HepG2 (cell line): ENCODE results near the gene NCKAP1. TPM values are rescaled to one million over a fixed set of nuclear protein-coding genes. Genes with fewer than 3 reads are reported as not detected.

Experiments
- ATAC-seq: fragments of 200-7000 bp; cut with Tn5 transposase; 3 replicates; pipeline ENCODE4 v1.9.1; 2020; ENCODE audit warnings: mild to moderate bottlenecking, moderate library complexity
- BruUV-seq: library from RNA; stranded (reverse); fragments of 400-500 nt; replicated peaks from 2 replicates; lab custom pipeline; 2021; lab: Mats Ljungman, UMichigan
- CTCF ChIA-PET: fragments of 300-600 bp; formaldehyde crosslinking; extraction: SDS; loops from one replicate; lab custom pipeline; 2021; ENCODE audit warnings: low total read pairs, inconsistent platforms, low intra/inter-chr PET ratio; lab: Yijun Ruan, JAX
- POLR2A ChIA-PET: fragments of 350-600 bp; sonication (Branson Sonifier 250); formaldehyde crosslinking; loops from one replicate; lab custom pipeline; 2020; ENCODE audit warnings: antibody characterized with exemption, inconsistent platforms; lab: Yijun Ruan, JAX
- DNase-seq: peaks from one replicate; pipeline ENCODE4 v3.0.0-alpha.2; 2015; ENCODE audit warnings: low spot score
- FAIRE-seq: peaks from 3 replicates; lab custom pipeline; 2011; peaks lifted over from hg19 to GRCh38; lab: Jason Lieb, UNC
- H2AFZ ChIP-seq: one replicate; pipeline ENCODE4 v1.6.1; 2011; ENCODE audit warnings: low read length, inconsistent platforms
- H3K27ac ChIP-seq: fragments of 300-600 bp; 3 replicates; pipeline ENCODE4 v1.8.0; 2011; ENCODE audit warnings: mixed run types, mild to moderate bottlenecking, mixed read lengths, low read length, inconsistent platforms; ENCODE audit not compliant: insufficient read depth; ENCODE audit errors: extremely low read length
- H3K27me3 ChIP-seq, 2 experiments: fragments of 200-600 bp in 1 of 2; 2 replicates in 1 of 2; 3 replicates in 1 of 2; pipeline versions ENCODE4 v1.6.0 to v1.8.0; 2011; ENCODE audit warnings: low read length in 2 of 2, mild to moderate bottlenecking in 2 of 2, moderate library complexity in 2 of 2, inconsistent platforms in 1 of 2; ENCODE audit not compliant: insufficient read depth in 2 of 2, control insufficient read depth in 1 of 2
- H3K36me3 ChIP-seq, 2 experiments: fragments of 200-600 bp in 1 of 2; replicated peaks in 1 of 2; 2 replicates in 1 of 2; 3 replicates in 1 of 2; pipeline versions ENCODE4 v1.5.1 to v1.8.0; 2011; ENCODE audit warnings: low read length in 2 of 2, inconsistent platforms in 1 of 2; ENCODE audit not compliant: insufficient read depth in 2 of 2, control insufficient read depth in 1 of 2
- H3K4me1 ChIP-seq: 2 replicates; pipeline ENCODE4 v1.5.1; 2012; ENCODE audit warnings: low read length, inconsistent platforms; ENCODE audit not compliant: insufficient read depth
- H3K4me2 ChIP-seq: 2 replicates; pipeline ENCODE4 v1.6.0; 2011; ENCODE audit warnings: low read depth, low read length, inconsistent platforms
- H3K4me3 ChIP-seq, 3 experiments: fragments of 200-600 bp in 1 of 3; sonication (generic), shearing (Covaris generic) in 1 of 3; replicated peaks in 1 of 3; 2 replicates each; pipeline ENCODE4 v1.5.1; 2011 to 2016; ENCODE audit warnings: low read length in 3 of 3, inconsistent platforms in 2 of 3, low read depth in 2 of 3, mild to moderate bottlenecking in 2 of 3, control low read depth in 1 of 3, mixed read lengths in 1 of 3; ENCODE audit not compliant: insufficient read depth in 1 of 3
- H3K79me2 ChIP-seq: one replicate; pipeline ENCODE4 v1.6.1; 2011; ENCODE audit warnings: low read length, inconsistent platforms; ENCODE audit not compliant: insufficient read depth
- H3K9ac ChIP-seq: 2 replicates; pipeline ENCODE4 v1.6.0; 2011; ENCODE audit warnings: mild to moderate bottlenecking, low read depth, low read length, inconsistent platforms; ENCODE audit not compliant: insufficient read depth
- H3K9me3 ChIP-seq: 2 replicates; pipeline ENCODE4 v1.5.1; 2012; ENCODE audit warnings: mild to moderate bottlenecking, low read length
- H4K20me1 ChIP-seq: 2 replicates; pipeline ENCODE4 v1.6.0; 2011; ENCODE audit warnings: inconsistent platforms, mild to moderate bottlenecking, low read length, moderate library complexity; ENCODE audit not compliant: insufficient read depth
- CENPX ChIP-seq: sonication (generic); formaldehyde crosslinking; IDR thresholded peaks from 2 replicates; pipeline ENCODE4 v1.9.0; 2021; ENCODE audit warnings: mild to moderate bottlenecking, missing genetic modification reagents, moderate library complexity
- DDIT3 ChIP-seq: sonication (generic); formaldehyde crosslinking; IDR thresholded peaks from 2 replicates; pipeline ENCODE4 v1.4.0; 2020; ENCODE audit warnings: mild to moderate bottlenecking, missing genetic modification reagents
- DNMT1 ChIP-seq: sonication (generic); formaldehyde crosslinking; IDR thresholded peaks from 2 replicates; pipeline ENCODE4 v1.5.1; 2020; ENCODE audit warnings: mild to moderate bottlenecking, missing genetic modification reagents
- DZIP1 ChIP-seq: sonication (generic); formaldehyde crosslinking; IDR thresholded peaks from 2 replicates; pipeline ENCODE4 v1.5.0; 2020; ENCODE audit warnings: mild to moderate bottlenecking, missing genetic modification reagents
- FOSL1 ChIP-seq: sonication (generic); formaldehyde crosslinking; IDR thresholded peaks from 2 replicates; pipeline ENCODE4 v1.9.0; 2021; ENCODE audit warnings: missing genetic modification reagents, borderline replicate concordance
- HNRNPUL1 ChIP-seq: fragments of 200-400 bp; formaldehyde crosslinking; IDR thresholded peaks from 2 replicates; pipeline ENCODE4 v1.6.1; 2017; ENCODE audit warnings: low read depth, mild to moderate bottlenecking, low read length, moderate library complexity
- KAT8 ChIP-seq: IDR thresholded peaks from 2 replicates; pipeline ENCODE4 v1.6.1; 2016; ENCODE audit warnings: missing genetic modification reagents, missing compliant biosample characterization
- MTF2 ChIP-seq: sonication (generic); formaldehyde crosslinking; IDR thresholded peaks from 2 replicates; pipeline ENCODE4 v1.5.0; 2020; ENCODE audit warnings: missing genetic modification reagents, borderline replicate concordance
- NR2F2 ChIP-seq: IDR thresholded peaks from 2 replicates; pipeline ENCODE4 v1.6.1; 2012; ENCODE audit warnings: low read depth, inconsistent platforms, borderline replicate concordance
- PHF5A ChIP-seq: IDR thresholded peaks from one replicate; pipeline ENCODE4 v1.6.1; 2018; ENCODE audit warnings: low read depth, missing genetic modification reagents; ENCODE audit not compliant: unreplicated experiment
- SUZ12 ChIP-seq: fragments of 150-350 bp; IDR thresholded peaks from 2 replicates; pipeline ENCODE4 v1.6.1; 2014; ENCODE audit warnings: low read depth, low read length
- XBP1 ChIP-seq: sonication (generic); formaldehyde crosslinking; IDR thresholded peaks from 2 replicates; pipeline ENCODE4 v1.5.0; 2020; ENCODE audit warnings: missing genetic modification reagents
- ZNF230 ChIP-seq: sonication (generic); formaldehyde crosslinking; IDR thresholded peaks from 2 replicates; pipeline ENCODE4 v1.4.0; 2020; ENCODE audit warnings: mild to moderate bottlenecking, missing genetic modification reagents
- ZNF264 ChIP-seq: sonication (generic); formaldehyde crosslinking; IDR thresholded peaks from 2 replicates; pipeline ENCODE4 v1.4.0; 2020; ENCODE audit warnings: missing genetic modification reagents
- ZNF646 ChIP-seq: sonication (generic); formaldehyde crosslinking; IDR thresholded peaks from 2 replicates; pipeline ENCODE4 v1.9.0; 2021; ENCODE audit warnings: mild to moderate bottlenecking, missing genetic modification reagents
- ZSCAN20 ChIP-seq: sonication (generic); formaldehyde crosslinking; IDR thresholded peaks from 2 replicates; pipeline ENCODE4 v1.4.0; 2020; ENCODE audit warnings: missing genetic modification reagents, mild to moderate bottlenecking, borderline replicate concordance
- WGBS: methylation state at CpG from one replicate; pipeline ENCODE4 v1.1.6; 2017; ENCODE audit warnings: low lambda C conversion rate; 5-methylcytosine and 5-hydroxymethylcytosine counted together
- in situ Hi-C: cut with HindIII; loops from 2 replicates; pipeline ENCODE4 v1.10.0; 2017; ENCODE audit warnings: low pct_unique_long_range_greater_than_20kb; ENCODE audit not compliant: extremely low pct_ligation_motif_present
- intact Hi-C: fragments of 100-400 bp; cut with micrococcal nuclease; formaldehyde crosslinking; loops from one replicate; pipeline ENCODE4 v1.10.0; 2022; ENCODE audit not compliant: unreplicated experiment
- polyA plus RNA-seq, 8 experiments: library from polyadenylated mRNA; depleted of rRNA in 3 of 8; stranded (reverse) in 7 of 8; unstranded in 1 of 8; fragments of >200 nt; fragmentation: Illumina TruSeq in 4 of 8; extraction: Trizol in 4 of 8; gene quantifications; 2 replicates each; pipeline versions ENCODE4 v1.2.1 to v1.2.3, GENCODE V29; 2011 to 2016; ENCODE audit warnings: low read depth in 4 of 8, missing spikeins in 1 of 8, mixed read lengths in 1 of 8; ENCODE audit not compliant: insufficient read depth in 1 of 8
- total RNA-seq, 5 experiments: library from RNA; depleted of rRNA; stranded (reverse); fragments of >200 nt; fragmentation: Illumina TruSeq; extraction: Trizol; gene quantifications; 2 replicates each; pipeline ENCODE4 v1.2.3, GENCODE V29; 2016; ENCODE audit warnings: low read depth in 1 of 5

NCKAP1 gene
- total and polyA plus RNA-seq, 2 of the 13 experiments (the other 11 are each of a cell fraction or from before 2014, with no cell fraction given), result 72.1 to 96.3 TPM

GRCh38 chr2:182971820-182972547, 66.3 kb downstream of the NCKAP1 start:
- H3K4me3 ChIP-seq, result no peak overlapping the region
- no peak overlapping the region for H3K4me2 ChIP-seq
- H3K9ac ChIP-seq, result no peak overlapping the region
- BruUV-seq, result no TSS peak
- H3K36me3 ChIP-seq, result peaks cover 4 to 35% of the 10 kb centered on the region in 2 experiments
- H3K4me1 ChIP-seq, result peaks cover 23% of the 10 kb centered on the region
- WGBS, result 98% methylated on average over 3 of the region's 3 CpGs
- H3K27ac ChIP-seq, result no peak overlapping the region
- H3K79me2 ChIP-seq, result peaks cover 3% of the 10 kb centered on the region
- no peak for FAIRE-seq
- H3K27me3 ChIP-seq, result no peaks in the 10 kb centered on the region
- ChIA-PET POLR2A (no interaction called here), CTCF (no interaction called here)
- intact Hi-C loops (loop anchor here (10.0 kb wide), 1 partner anchor 787 kb away; no protein-coding TSS in a partner anchor), in situ Hi-C loops (no loop called here)
- H4K20me1 ChIP-seq, result no peaks in the 10 kb centered on the region
- DNase-seq, result no peak
- H3K9me3 ChIP-seq, result no peaks in the 10 kb centered on the region
- no peak overlapping the region for H2AFZ ChIP-seq
- ATAC-seq, result no peak
- TF ChIP-seq ZNF264 (CRISPR knock-in tag) (no peak), ZSCAN20 (CRISPR knock-in tag) (no peak), FOSL1 (CRISPR knock-in tag) (no peak), XBP1 (no peak), PHF5A (CRISPR knock-in tag) (no peak), SUZ12 (no peak), DNMT1 (CRISPR knock-in tag) (no peak), NR2F2 (no peak), MTF2 (CRISPR knock-in tag) (no peak), KAT8 (no peak), HNRNPUL1 (no peak), DZIP1 (CRISPR knock-in tag) (no peak), CENPX (CRISPR knock-in tag) (no peak), ZNF230 (CRISPR knock-in tag) (no peak), ZNF646 (no peak), DDIT3 (CRISPR knock-in tag) (no peak)
